NCI-H2107 treated with DMSO at 0.1 percent for 48 hours (cell line): ENCODE data around the gene NVL.
"Not testable (repeated sequence)": the region's sequence is repeated elsewhere in the genome, so short reads cannot be mapped to it uniquely, and the experiment has no call there.

Experiments used
- DNase-seq: peaks from one replicate; lab custom pipeline; 2025; ENCODE audit not compliant: unreplicated experiment; lab: John Stamatoyannopoulos, UW

The NVL gene

DNA sequence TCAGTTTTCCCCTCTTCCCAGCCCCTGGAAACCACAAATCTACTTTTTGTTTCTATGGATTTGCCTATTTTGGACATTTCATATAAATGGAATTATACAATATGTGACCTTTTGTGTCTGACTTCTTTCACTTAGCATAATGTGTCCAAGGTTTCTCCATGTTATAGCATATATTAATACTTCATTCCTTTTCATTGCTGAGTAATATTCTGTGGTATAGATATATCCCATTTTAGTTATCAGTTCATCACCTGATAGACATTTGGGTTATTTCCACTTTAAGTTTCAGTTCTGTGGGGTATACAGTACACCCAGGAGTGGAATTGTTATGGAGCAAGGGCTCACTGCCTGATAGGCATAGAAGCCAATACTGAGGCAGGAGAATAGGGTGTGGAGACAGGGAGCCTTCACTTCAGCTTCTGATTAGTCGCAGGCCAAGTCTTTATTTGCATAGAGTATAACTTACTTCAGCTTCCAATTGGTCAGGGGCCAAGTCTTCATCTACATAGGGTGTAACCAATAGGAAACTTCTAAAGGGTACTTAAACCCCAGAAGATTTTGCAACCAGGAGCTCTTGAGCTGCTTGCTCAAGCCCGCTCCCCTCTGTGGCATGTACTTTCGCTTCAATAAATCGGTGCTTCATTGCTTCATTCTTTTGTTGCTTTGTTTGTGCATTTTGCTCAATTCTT is 8.3 kb upstream of the NVL start:
- DNase-seq = no peak

DNA sequence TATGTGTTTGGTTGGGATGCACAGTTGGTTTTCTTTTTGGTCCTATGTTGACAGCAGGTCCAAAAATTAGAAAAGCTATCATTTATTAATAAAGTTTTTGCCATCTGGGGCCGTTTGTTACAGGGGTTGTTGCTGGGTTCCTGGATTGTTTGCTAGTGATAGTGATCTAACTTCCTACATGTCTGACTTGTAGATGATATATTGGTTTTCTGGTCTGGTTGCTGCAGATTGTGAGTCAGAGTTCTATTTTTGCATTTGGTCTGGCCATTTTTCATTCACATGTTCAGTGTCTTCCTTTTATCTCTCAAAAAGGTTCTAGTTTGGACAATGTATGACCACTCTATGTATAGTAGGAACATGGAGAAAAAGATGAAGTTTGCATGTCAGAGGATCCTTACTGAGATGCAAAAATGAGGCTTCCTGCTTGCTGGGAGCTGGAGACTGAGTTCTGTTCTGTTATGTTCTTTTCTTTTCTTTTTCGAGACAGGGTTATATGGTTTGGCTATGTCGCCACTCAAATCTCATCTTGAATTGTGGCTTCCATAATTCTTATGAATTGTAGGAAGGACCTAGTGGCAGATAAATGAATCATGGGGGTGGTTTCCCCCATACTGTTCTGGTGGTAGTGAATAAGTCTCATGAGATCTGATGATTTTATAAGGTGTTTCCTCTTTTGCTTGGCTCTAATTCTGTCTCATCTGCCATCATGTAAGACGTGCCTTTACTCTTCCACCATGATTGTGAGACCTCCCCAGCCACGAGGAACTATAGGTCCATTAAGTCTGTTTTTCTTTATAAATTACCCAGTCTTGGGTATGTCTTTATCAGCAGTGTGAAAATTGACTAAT is 4.2 kb upstream of the NVL start:
- no peak for DNase-seq

- DNase-seq = peak; percentile 82
Observed at GRCh38 chr1:224333309-224333926, 3.4 kb upstream of the NVL start.

- DNase-seq = no peak
Observed at GRCh38 chr1:224331824-224332223, 1.9 kb upstream of the NVL start.

DNA sequence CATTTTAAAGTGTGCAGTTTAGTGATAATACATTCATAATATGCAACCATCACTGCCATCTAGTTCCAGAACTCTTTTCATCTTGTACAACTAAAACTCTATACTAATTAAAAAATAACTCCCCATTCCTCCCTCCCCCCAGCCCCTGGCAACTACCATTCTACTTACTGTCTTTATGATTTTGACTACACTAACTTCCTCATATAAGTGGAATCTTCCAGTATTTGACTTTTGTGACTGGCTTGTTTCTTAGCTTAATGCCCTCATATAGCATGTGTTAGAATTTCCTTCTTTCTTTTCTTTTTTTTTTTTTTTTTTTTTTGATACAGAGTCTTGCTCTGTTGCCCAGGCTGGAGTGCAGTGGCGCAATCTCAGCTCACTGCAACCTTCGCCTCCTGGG is 1.4 kb upstream of the NVL start:
- DNase-seq = no peak

DNA sequence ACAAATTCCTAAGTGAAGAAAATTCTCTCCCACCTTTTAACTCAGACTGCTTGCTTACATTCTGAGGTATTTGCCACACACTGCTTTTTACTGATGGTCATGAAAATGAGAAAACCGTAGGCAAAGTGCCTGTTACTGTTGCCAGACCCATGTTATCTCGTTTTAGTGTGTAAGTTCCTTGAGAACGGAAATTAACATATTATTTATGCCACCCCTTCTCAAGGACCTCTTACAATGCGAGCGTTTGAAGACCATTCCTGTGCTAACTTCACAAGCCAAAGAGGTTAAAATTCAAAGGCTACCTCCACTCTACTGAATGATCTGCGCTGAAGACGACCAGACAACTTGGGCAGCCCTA is 509 bp downstream of the NVL start:
- no peak for DNase-seq

- no peak for DNase-seq
Observed at GRCh38 chr1:224328644-224329043, 1.3 kb downstream of the NVL start.

DNA sequence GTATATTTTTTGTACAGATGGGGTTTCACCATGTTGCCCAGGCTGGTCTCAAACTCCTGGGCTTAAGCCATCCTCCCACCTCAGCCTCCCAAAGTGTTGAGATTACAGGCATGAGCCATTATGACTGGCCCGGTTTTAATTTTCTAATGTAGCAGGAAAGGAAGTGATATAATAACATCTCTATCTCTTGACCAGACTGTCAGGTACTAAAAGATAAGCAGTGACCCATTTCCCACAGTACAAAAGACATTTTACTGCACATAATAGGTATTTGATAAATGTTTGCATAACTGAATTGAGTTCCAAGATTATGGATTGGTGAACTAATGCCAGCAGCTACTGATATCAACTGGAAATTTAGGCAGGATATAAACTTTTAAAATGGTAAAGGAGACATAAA is 4.0 kb downstream of the NVL start:
- DNase-seq = no peak

DNA sequence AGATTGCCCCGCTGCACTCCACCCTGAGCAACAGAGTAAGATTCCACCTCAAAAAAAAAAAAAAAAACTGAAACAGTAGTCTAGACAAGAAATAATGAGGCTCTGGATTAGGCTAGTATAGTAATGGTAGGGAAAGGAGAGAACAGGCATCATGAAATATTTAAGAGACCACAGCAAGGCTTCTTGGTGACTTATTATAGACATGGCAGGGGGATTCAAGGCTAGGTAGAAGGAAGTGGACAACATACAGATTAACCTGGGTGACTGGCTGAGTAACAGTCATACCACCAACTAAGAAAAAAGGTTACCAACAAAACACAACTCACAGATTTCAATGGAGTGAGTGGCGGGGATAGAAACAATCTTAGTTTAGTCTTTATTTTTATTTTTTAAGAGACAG is 8.3 kb downstream of the NVL start:
- DNase-seq = no peak

DNA sequence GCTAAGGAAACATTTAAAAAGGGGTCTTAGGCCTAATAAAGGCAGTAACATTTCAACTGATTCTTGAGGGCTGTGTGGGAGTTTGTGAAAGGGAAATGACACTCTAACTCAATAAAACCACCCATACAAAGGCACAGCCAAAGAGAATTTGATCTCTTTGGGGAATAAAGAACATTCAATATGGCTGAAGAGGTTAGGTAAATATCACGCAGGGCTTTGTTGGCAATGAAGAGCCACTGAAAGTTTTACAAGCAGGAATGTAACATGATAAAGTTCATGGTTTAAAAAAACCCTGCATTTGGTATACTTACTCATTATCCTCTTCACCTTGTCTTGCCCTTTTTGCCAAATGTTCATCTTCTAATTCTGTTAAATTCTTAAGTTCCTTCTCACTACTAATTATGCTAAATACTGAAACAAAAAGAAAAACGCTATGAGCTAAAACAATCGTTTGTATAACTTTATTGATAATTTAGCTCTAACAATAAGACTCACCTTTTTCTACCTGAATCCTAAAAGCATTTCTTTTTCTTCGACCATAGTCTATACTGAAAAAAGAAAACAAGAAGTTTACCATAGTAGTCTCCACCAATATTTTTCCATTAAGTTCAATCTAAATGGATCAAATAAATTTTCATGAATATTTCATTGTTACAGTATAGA is 12.5 kb downstream of the NVL start:
- DNase-seq = peak; percentile 87

- DNase-seq = no peak
Observed at GRCh38 chr1:224312025-224312424, 17.9 kb downstream of the NVL start.

DNA sequence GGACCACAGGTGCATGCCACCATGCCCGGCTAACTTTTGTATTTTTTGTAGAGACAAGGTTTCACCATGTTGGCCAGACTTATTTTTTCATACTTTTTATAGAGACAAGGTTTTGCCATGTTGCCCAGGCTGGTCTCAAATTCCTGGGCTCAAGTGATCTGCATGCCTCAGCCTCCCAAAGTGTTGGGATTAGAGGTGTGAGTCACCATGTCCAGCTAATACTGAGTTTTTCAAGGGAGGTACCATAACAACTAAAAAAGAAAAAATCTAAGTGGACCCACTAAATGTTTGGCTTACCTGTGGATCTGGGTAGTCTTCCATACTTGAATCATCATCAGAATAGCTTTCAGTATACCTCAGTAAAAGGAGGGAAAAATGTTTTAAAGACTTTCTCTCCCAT is 18.5 kb downstream of the NVL start:
- DNase-seq = not testable (repeated sequence)

DNA sequence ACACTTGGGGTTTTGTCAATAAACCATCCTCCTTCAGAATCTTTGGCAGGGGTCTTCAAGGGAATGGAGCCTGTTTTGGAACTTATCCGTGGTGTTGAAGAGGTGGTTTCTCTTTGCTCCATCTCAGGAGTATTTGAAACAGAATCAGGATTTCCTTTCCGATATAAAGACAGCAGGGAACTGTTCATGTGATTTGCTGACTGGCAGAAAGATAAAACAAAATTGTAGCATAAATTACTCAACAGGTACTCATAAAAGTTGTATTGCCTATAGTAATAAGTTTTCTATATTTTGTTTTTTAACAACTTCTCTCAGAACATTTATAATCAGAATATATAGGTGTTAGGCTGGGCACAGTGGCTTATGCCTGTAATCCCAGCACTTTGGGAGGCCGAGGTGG is 21.9 kb downstream of the NVL start:
- no peak for DNase-seq

- no peak for DNase-seq
Observed at GRCh38 chr1:224304767-224305166, 25.2 kb downstream of the NVL start.

DNA sequence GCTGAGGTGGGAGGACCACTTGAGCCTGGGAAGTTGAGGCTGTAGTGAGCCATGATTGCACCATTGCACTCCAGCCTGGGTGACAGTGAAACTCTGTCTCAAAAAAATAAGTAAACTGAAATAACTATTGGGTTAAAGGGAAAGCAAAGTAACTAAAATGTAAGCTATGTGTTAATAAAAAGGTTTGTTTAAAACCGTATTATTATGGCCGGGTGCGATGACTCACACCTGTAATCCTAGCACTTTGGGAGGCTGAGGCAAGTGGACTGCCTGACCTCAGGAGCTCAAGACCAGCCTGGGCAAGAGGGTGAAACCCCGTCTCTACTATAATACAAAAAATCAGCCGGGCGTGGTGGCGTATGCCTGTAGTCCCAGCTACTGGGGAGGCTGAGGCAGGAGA is 27.0 kb downstream of the NVL start:
- no peak for DNase-seq

- no peak for DNase-seq
Observed at GRCh38 chr1:224301391-224301790, 28.6 kb downstream of the NVL start.

- DNase-seq = no peak
Observed at GRCh38 chr1:224300346-224300745, 29.6 kb downstream of the NVL start.

GRCh38 chr1:224298346-224299330 is 31.3 kb downstream of the NVL start:
- DNase-seq = no peak

DNA sequence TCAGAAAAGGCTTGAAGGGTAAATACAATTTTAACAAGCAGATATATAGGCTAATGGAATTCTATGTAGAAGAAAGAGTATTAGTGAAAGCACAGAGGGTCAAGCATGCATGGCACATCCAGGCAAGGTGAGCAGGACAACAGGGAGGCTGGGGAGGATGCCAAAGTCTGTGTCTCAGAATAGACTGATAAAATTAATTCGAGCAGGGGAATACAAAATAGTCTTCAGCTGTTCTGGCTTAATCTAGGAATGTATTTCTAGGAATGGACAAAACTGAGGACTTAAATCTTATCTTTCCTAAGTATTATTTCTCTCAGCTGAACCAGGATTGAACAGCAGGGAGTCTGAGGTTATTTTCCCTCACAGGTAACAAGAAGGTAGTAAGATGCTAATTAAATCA is 35.2 kb downstream of the NVL start:
- no peak for DNase-seq

GRCh38 chr1:224292419-224292818 is 37.6 kb downstream of the NVL start:
- no peak for DNase-seq

DNA sequence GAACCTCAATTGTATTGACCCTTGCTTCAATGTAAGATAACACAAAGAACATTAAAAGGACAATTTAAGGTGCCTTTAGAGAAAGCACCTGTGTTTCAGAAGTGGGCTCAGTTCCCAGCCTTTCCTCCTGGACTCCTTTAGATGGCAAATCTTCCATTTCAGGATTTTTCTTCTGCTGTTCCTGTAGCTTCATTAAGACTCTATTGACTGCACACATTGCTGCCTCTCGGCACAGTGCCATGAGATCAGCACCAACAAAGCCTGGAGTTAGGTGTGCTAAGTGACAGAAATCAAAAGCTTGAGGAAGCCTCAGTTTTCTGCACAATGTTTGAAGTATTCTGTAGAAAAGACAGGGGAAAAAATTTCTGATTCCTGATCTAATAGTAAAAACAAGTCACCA is 40.6 kb downstream of the NVL start:
- DNase-seq = no peak
